ENCODE results near the gene SP6. TPM values are rescaled to one million over a fixed set of nuclear protein-coding genes. Genes with fewer than 3 reads are reported as not detected.

The SP6 gene
- total RNA-seq, 4 donors from 2014 or later, result under 0.01 to 0.71 (median 0.25) TPM

DNA sequence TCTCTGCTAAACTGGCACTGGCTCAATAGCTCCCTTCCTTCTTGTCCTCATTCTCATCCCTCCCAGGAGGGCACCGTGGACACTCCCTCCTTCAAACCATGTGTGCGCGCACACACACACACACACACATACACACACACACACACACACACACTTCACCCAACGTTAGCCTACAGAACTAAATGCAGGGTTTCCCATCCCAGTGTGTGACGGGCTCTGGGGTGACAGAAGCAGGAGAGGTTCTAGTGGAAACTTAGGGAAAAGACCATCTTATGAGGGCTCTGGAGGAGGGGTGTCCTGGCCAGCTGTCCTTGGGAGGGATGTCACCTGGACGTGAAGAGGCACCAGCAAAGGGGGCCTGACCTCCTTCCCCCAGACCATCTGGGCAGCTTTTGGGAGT lies 49.1 kb downstream of the SP6 start:
- no peak overlapping the region for H3K4me3 ChIP-seq
- no peaks in the 10 kb centered on the region for H3K4me1 ChIP-seq
- no peak overlapping the region for H3K27ac ChIP-seq (replicated peaks in 1 of 4)
- H3K27me3 ChIP-seq, result peaks cover 0 to 31% (median 0%) of the 10 kb centered on the region in 4 donors
- H3K9me3 ChIP-seq, result no peaks in the 10 kb centered on the region
- TF ChIP-seq POLR2AphosphoS5 (IDR thresholded peaks at IDR 0.05) (no peak), EP300 (IDR thresholded peaks at IDR 0.05) (no peak), POLR2A (IDR thresholded peaks at IDR 0.05; ENCODE audit: low read depth) (no peak)
- TF ChIP-seq, protein P1, sequence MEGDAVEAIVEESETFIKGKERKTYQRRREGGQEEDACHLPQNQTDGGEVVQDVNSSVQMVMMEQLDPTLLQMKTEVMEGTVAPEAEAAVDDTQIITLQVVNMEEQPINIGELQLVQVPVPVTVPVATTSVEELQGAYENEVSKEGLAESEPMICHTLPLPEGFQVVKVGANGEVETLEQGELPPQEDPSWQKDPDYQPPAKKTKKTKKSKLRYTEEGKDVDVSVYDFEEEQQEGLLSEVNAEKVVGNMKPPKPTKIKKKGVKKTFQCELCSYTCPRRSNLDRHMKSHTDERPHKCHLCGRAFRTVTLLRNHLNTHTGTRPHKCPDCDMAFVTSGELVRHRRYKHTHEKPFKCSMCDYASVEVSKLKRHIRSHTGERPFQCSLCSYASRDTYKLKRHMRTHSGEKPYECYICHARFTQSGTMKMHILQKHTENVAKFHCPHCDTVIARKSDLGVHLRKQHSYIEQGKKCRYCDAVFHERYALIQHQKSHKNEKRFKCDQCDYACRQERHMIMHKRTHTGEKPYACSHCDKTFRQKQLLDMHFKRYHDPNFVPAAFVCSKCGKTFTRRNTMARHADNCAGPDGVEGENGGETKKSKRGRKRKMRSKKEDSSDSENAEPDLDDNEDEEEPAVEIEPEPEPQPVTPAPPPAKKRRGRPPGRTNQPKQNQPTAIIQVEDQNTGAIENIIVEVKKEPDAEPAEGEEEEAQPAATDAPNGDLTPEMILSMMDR (IDR thresholded peaks at IDR 0.05), result no peak
- DNase-seq (ENCODE audit: extremely low spot score), result no peak
- WGBS, result 44% methylated on average over 6 of the region's 6 CpGs
- peaks cover 0 to 3% (median 1%) of the 10 kb centered on the region in 4 donors for H3K36me3 ChIP-seq
- intact Hi-C loops (cut with DNase I), result loop anchor here (10.0 kb wide), 1 partner anchor 137 kb away; no protein-coding TSS in a partner anchor

GRCh38 chr17:47801176-47801765 lies 49.7 kb downstream of the SP6 start:
- TF ChIP-seq POLR2A (IDR thresholded peaks at IDR 0.05; ENCODE audit: low read depth) (no peak), EP300 (IDR thresholded peaks at IDR 0.05) (no peak), POLR2AphosphoS5 (IDR thresholded peaks at IDR 0.05) (no peak)
- TF ChIP-seq, protein P1 (IDR thresholded peaks at IDR 0.05), result no peak
- DNase-seq (ENCODE audit: extremely low spot score), result no peak
- no peak overlapping the region for H3K4me3 ChIP-seq
- H3K27ac ChIP-seq (replicated peaks in 1 of 4), result no peak overlapping the region
- WGBS, result 76% methylated on average over 2 of the region's 4 CpGs
- H3K27me3 ChIP-seq, result peaks cover 0 to 38% (median 0%) of the 10 kb centered on the region in 4 donors
- intact Hi-C loops (cut with DNase I), result loop anchor here (10.0 kb wide), 1 partner anchor 136 kb away; no protein-coding TSS in a partner anchor
- H3K36me3 ChIP-seq, result peaks cover 0 to 2% (median 0%) of the 10 kb centered on the region in 4 donors
- H3K9me3 ChIP-seq, result no peaks in the 10 kb centered on the region
- no peaks in the 10 kb centered on the region for H3K4me1 ChIP-seq

DNA sequence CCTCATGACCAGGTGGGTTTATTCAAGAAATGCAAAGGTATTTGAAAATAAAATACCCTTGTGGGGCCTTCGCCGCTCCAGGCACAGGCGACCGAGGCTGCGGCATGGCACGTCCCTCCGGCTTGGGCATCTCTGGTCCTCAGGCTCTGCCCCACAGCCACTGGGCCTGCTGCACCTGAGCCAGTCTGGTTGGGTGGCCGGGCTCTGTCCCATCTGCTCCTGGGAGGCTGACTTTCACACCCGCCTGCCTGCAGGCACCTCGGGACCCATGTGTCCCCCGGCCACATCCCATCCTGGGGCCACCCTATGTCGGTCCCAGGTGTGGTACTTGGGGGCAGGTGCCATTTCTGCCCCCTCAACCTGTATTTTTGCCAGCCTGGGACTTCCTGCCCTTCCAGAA lies 50.3 kb downstream of the SP6 start:
- intact Hi-C loops (cut with DNase I), result loop anchor here (10.0 kb wide), 1 partner anchor 136 kb away; no protein-coding TSS in a partner anchor
- WGBS, result 87% methylated on average over 11 of the region's 12 CpGs
- Histone ChIP-seq H3K9me3 (no peaks in the 10 kb centered on the region), H3K4me1 (no peaks in the 10 kb centered on the region), H3K4me3 (no peak overlapping the region), H3K27ac (replicated peaks in 1 of 4) (no peak overlapping the region), H3K27me3 (peaks cover 0 to 39% (median 0%) of the 10 kb centered on the region in 4 donors), H3K36me3 (no peaks in the 10 kb centered on the region)
- TF ChIP-seq POLR2A (IDR thresholded peaks at IDR 0.05; ENCODE audit: low read depth) (no peak), POLR2AphosphoS5 (IDR thresholded peaks at IDR 0.05) (no peak), EP300 (IDR thresholded peaks at IDR 0.05) (no peak)
- TF ChIP-seq, protein P1 (IDR thresholded peaks at IDR 0.05), result no peak
- DNase-seq (ENCODE audit: extremely low spot score), result no peak

DNA sequence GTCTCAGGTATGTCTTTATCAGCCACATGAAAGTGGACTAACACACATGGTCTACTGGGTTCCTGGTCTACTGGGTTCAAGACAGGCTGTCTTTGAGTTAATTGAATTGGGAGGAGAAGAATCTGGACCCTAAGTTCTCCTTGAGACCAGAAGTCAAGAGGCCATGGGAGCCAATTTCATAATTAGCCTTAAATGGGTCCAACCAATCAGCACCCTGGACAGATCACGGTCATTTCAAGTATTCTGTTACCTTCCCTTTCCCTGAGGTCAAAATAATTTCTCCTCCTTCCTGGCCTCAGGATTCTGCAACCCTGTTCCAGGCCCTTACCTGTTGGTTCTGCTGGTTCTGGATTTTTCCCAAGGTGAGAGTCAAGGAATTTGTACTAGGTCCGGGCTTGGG lies 53.2 kb downstream of the SP6 start:
- no peak for DNase-seq (ENCODE audit: extremely low spot score)
- intact Hi-C loops (cut with DNase I), result no loop called here
- H3K36me3 ChIP-seq, result no peaks in the 10 kb centered on the region

More for the DNA sequence above, 53.2 kb downstream of the SP6 start:
- Histone ChIP-seq H3K4me3 (no peak overlapping the region), H3K27me3 (peaks cover 0 to 49% (median 3%) of the 10 kb centered on the region in 4 donors), H3K27ac (replicated peaks in 1 of 4) (no peak overlapping the region), H3K9me3 (no peaks in the 10 kb centered on the region), H3K4me1 (no peaks in the 10 kb centered on the region)
- no peak for TF ChIP-seq POLR2AphosphoS5 (IDR thresholded peaks at IDR 0.05)
- WGBS, result 42% methylated on average over 2 of the region's 2 CpGs

Other genes starting within 250 kb of the SP6 start
- 100 to 1,000 TPM; 179 to 236 (median 205) TPM for gene KPNB1, start 201.2 kb downstream of the SP6 start, total RNA-seq
- gene TBKBP1, start 157.0 kb downstream of the SP6 start, total RNA-seq, result 10 to 100 TPM; 11.9 to 26.9 (median 21.2) TPM
- 1 to 10 TPM in 1 of 4 donors, under 1 TPM in 3; 0.42 to 2.2 (median 0.61) TPM for gene TBX21, start 117.9 kb downstream of the SP6 start, total RNA-seq
- gene OSBPL7, start 29.4 kb downstream of the SP6 start, total RNA-seq, result 1 to 10 TPM; 2.0 to 8.4 (median 4.7) TPM
- gene MRPL10, start 19.6 kb downstream of the SP6 start, total RNA-seq, result 10 to 100 TPM; 43.6 to 86.8 (median 63.2) TPM
- under 1 TPM in 1 of 4 donors, not detected in 3; 0.45 TPM for gene LRRC46, start 19.5 kb downstream of the SP6 start, total RNA-seq
- gene SCRN2, start 9.9 kb downstream of the SP6 start, total RNA-seq, result 10 to 100 TPM in 3 of 4 donors, 1 to 10 TPM in 1; 9.6 to 34.0 (median 23.1) TPM
- 10 to 100 TPM in 1 of 4 donors, 1 to 10 TPM in 3; 7.1 to 16.0 (median 9.4) TPM for gene SP2, start 45.1 kb upstream of the SP6 start, total RNA-seq
- gene PNPO, start 90.4 kb upstream of the SP6 start, total RNA-seq, result 10 to 100 TPM; 21.2 to 32.8 (median 27.6) TPM
- gene PRR15L, start 106.7 kb upstream of the SP6 start, total RNA-seq, result not detected
- gene CDK5RAP3, start 120.0 kb upstream of the SP6 start, total RNA-seq, result 10 to 100 TPM; 43.9 to 70.2 (median 58.4) TPM
- gene COPZ2, start 186.6 kb upstream of the SP6 start, total RNA-seq, result 10 to 100 TPM; 58.1 to 73.9 (median 64.1) TPM
- gene NFE2L1, start 197.2 kb upstream of the SP6 start, total RNA-seq, result 100 to 1,000 TPM; 164 to 281 (median 264) TPM

All from esophagus muscularis mucosa (tissue), 4 donors.